NCI-H2029 treated with DMSO at 0.1 percent for 48 hours (cell line): ENCODE data around the gene VAV3.

Experiments
- DNase-seq: peaks from one replicate; lab custom pipeline; 2025; lab: John Stamatoyannopoulos, UW

Gene VAV3

GRCh38 chr1:107936498-107937481 lies 28.2 kb downstream of the VAV3 start:
- no peak for DNase-seq

DNA sequence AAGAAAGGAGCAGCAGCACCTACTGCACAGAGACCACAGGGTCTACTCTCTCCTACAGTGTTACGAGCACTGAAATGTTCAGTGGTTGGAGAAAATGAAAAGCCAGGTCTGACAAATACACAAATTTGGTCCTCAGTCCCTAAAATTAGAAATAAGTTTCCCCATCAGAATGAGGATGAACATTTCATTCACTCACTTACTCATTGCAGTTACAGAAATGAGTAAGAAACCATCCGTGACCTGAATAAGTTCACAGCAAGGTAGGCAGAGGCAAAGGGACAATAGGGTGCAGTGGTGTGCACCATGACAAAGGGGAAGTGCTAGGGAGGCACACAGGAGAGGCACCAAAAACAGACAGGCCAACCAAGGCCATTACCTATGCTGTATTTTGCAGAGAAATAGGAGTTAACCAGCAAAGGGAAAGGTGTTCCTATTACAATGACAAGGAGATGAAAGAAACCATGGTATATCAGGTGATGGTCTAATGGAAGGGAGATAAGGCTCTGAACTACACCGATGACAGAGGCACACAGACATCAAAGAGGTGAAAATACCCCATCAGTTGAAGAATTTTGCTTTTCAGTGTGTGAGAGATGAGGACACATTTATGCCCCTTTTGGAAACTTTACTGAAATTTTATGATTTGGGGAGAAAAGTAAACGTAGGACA lies 29.4 kb downstream of the VAV3 start:
- no peak for DNase-seq

GRCh38 chr1:107934578-107934977 lies 30.4 kb downstream of the VAV3 start:
- DNase-seq = no peak

DNA sequence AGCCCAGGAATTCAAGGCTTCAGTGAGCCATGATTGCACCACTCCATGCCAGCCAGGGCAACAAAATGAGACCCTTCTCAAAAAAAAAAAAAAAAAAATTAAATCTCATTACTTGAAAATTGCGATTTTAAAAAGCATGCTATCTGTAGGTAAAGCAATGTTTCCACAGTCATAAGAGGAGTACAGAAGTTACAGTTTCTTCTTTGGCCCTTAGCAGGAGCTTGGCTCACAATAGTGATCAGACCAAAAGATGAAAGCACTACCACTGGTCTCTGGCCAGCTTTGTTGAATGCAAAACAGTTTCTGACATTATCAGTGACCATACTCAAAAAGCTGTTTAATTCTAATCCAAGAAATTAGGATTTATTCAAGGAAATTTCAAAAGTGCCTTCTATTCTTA lies 31.2 kb downstream of the VAV3 start:
- DNase-seq = no peak

- no peak for DNase-seq
Measured at GRCh38 chr1:107930292-107930691, 34.7 kb downstream of the VAV3 start.

DNA sequence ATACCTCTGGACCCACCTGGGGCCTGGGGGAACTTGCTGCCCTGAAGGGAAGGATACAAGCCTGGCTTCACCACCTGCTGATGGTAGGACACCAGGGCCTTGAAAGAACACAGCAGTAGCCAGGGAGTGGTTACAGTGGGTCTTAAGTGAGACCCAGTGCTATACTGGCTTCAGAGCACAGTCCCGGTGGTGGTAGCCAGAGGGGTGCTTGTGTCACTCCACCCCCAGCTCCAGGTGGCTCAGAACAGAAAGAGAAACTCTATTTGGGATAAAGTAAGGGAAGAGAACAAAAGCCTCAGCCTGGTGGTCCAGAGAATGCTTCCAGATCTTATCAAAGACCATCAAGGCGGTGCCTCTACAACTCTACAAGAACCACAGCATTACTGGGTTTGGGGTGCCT lies 37.2 kb downstream of the VAV3 start:
- DNase-seq = no peak

- no peak for DNase-seq
Measured at GRCh38 chr1:107926436-107927080, 38.4 kb downstream of the VAV3 start.

DNA sequence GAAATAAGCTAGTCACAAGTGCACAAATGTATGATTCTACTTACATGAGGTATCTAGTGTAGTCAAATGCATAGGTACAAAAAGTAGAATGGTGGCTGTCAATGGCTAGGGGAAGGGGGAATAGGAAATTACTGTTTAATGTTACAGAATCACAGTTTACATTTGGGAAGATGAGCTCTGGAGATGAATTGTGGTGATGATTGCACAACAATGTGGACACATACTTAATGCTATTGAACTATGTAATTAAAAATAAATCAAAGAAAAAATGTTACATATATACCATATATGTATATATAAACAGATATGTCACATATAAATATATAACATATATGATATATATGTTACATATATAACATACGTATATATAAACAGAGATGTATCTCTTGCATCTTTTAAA lies 39.4 kb downstream of the VAV3 start:
- no peak for DNase-seq

GRCh38 chr1:107920999-107921398 lies 44.0 kb downstream of the VAV3 start:
- DNase-seq = no peak

DNA sequence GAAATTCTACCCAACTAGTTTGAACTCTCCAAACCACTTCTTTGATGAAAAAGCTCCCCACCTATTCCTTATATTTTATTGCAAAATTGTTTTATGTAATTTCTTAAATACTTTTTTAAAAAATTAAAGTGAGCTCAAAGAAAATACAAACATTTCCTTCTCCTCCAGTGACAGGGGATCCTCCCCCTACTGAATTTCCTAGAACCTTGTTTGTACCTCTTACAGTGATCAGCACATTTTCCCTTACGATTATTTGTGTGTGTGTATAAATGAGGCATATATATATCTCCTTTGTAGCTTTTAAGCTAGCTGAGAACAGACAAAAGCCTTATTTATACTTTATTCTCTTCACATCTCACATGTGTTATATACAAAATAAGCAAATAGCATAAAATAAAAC lies 44.4 kb downstream of the VAV3 start:
- DNase-seq = no peak

GRCh38 chr1:107919953-107920352 lies 45.0 kb downstream of the VAV3 start:
- no peak for DNase-seq

DNA sequence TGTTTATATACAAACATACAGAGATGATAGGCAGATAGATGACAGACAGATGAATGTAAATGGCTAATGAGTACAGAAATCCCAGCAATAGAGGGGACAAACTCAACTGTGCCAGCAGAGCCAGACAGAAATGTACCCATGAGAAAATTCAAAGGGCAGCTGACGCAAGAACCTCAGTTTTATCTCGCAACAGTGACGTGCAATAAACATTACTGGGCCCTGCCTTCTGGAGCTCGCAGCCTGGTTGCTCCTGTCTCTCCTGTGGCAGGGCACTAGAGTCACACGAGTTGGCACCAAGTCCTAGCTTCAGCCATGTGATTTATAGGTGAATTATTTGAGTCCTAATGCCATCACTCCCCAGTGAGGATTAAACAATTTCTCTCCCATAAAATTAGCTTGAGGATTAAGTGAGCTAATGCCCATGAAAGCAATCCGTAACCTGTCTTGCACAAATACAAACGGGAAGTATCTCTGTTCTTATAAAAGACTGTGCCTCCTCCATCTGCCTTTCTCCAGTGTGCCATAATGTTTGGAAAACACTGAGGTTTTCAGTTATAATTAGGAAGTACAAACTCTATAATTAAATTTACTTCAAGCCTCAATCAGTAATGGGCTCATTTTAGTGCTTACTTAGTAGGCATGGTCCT lies 50.7 kb downstream of the VAV3 start:
- DNase-seq = no peak

DNA sequence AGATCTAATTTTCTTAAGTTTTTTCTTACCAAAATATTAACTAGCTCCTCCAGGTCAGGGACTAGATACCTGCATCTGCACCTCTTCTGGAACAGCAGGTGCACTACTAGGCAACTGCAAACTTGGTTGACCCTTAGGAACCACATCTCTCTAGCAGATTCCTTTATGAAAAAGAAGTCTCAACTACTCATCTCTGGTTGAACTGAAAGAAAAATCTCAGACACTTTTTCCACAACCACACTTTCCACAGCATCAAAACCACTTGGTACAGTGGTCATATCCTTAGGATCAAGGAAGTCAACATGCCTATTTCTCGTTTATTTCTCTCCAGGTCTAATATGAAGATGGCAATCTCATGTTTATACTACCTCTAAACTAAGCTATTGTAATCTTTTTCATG lies 52.3 kb downstream of the VAV3 start:
- no peak for DNase-seq

DNA sequence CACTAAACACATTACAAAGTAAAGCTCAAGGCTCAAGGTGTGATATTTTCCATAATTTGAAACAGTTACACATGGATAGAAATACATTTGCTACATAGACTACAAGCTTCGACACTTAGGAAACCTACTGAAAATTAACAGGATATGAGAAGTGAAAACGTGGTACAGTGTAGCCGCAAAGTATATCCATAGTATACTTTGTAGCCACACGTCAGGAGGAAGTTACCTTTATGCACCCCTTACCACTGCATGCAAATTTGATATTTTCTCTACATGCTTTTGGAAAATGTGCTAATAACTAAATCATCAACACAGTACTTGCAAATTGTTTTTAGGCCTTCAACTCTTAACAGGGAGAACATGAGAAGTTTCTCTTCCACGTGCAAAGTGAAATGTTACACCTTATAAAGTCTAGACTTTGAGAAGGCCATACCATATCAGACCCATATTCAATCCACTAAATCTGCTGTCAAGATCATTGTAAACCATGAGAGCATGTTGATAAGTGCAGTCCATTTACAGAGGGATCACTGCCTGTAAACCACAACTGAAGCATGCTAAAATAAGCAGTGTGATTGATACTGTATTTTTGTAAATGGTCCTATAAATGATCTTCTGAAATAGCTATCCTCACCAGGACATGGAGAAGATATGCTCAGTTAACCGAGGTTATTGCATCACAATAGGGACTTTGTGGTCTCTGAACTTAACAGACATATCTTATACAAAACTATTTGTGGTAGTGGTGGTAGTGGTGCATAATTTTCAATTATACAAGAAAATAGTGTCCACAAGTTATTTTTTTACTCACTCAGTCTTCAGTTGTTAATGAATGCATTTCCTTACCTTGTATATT lies 64.7 kb downstream of the VAV3 start:
- DNase-seq = no peak

DNA sequence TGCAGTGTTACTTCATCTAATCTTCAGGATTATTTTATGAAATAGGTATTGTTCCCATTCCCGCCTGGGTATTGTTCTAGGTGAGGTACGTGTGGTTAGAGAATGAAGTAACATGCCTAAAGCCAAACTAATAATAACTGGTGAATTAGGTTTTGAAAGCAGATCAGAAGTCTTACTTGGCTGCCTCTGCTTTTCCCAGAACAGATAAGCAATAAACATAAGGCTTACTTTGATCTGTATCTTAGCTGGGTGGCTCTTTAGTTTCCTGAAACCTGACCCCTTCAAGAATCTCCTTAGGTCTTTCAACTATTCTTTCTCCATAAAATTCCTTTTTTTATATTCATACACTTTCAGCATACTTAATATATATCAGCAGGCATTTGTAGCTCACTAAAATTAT lies 65.3 kb downstream of the VAV3 start:
- DNase-seq = no peak

DNA sequence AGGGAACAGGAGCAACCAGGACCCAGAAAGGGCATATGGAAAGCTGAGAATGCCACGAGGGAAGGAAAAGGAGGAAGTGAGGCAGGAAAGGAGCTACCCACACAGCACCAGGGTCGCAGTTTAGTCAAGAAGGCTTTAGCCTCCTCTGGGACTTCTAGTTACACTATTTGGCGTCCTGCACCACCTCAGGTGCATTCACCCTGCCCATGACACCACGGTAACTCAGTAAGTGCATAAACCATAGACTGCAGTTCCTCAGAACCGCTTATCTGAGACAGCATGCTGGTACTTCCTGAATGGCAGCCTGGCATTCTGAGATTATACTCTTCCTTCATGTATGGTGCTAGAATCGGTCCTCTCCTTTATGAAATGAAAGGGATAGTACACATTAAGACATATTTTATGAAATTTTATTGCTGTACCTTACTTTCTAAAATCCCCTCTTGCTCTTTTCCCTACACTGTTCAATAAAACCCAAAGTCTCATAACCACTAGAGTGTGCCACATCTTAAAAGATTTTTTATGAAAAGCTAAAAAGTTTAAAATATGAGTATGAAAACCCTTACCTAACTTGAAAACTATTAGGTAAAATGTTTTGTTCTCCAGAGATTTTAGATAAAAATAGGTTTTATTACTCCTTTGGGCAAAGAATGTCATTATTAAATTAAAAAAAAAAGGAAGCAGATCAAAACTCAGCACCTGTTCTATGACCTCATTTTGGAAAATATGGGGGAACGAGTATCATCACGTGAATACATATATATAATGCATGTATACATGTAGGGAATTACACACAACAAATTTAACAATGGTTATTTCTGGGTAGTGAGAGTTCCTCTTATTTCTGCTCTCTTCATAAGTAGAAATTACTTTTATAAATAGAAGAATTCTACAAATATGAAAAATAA lies 67.3 kb downstream of the VAV3 start:
- DNase-seq = no peak

DNA sequence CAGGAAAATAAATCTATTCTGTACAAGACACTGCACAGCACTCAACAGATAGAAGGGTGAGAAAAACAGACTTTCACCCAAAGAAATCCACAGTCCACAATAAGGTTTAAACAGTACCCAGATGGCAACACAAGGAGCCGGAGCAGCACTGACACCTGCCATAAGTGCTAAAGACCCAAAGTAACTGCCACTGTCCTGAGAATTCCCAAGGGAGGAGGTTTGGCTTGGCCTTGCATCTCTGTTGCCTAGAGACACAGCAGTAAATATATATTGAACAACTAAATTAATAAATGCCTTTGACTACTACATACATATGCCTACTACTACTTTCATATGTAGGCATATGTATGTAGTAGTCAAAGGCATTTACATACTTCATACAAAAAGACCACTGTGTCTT lies 68.0 kb downstream of the VAV3 start:
- DNase-seq = no peak

DNA sequence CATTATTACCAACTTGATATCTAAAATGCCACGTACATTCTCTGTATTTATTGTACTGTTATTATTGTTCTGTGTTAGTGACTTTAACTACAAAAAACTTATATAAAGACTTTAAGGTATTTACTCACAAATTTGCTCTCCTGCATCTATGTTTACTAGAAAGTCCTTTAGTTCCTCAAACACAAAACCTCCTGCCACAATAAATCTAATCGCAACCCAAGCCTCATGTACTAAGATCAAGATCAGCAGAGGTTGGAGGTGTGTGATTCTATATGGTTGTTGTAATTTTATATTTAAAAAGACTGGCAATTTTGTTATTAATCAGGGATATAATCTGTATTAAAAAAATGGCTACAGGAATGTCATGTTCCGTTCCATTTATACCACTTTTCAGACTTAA lies 68.6 kb downstream of the VAV3 start:
- DNase-seq = no peak

DNA sequence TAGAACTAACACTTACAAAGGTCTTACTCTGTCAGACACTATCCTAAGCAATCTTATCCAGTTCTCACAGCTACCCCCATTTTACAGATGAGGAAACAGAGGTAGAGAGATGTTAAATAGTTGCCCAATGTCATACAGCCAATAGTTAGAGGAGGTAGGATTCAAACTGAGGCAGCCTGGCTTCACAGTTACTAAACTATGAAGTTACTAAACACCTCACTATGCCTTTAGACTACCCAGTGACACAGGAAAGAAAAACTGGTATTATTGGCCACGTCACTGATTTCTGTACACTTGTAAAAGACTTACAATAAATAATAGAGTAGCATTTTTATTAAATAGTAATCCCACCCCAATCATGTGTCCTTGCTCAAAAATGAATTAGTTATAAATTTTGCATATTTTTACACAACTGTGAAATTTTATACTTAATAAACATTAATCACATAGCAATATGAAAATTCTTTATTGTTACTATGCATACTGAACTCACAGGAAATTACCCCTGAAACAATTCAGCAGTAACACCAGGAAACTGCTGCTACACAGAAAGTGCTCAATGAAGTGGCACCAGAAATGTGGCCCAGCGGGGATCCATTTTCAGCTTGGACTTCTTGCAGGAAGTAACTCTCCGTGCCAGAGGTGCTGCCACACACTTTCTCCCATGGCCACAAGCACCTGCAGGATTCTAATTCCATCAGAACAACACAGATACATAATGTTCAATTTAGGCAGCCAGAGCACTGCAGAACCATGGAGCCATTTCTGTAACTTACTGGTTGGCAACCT lies 69.4 kb downstream of the VAV3 start:
- no peak for DNase-seq

DNA sequence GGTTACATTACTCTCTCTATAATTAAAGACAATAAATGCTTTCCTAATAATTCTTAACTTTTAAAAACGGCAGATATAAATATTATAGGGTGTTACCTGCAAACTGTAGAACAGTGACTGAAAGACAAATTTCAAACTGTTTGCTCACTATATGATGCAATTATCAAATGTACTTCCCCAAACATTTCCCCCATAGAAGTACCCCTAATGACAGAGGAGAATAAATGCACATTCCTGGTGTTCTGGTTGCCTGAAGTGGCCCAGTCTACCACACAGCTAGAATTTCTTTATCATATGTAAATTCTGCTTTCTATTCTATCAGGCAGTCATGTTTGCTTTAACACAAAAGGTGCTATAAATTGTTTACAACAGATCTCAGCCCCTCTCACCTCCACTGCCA lies 70.4 kb downstream of the VAV3 start:
- no peak for DNase-seq
